Measurements from ENCODE around the gene FZR1. TPM values are rescaled to one million over a fixed set of nuclear protein-coding genes. Genes with fewer than 3 reads are reported as not detected.

The FZR1 gene
- total and polyA plus RNA-seq, 2 of the 13 experiments (the other 11 are each of a cell fraction or from before 2014, with no cell fraction given), result 29.0 to 30.8 TPM

- Histone ChIP-seq H3K4me3 (replicated peaks in 1 of 3; ENCODE audit: insufficient read depth in 1 of 3, low read depth in 2 of 3, low read length in 3 of 3) (no peak within 1 kb of the TSS), H3K9ac (ENCODE audit: insufficient read depth, low read depth, low read length) (no peak within 1 kb of the TSS), H3K27me3 (ENCODE audit: control insufficient read depth in 1 of 2, insufficient read depth in 2 of 2, low read length in 2 of 2) (no peaks in the 10 kb centered on the region), H2AFZ (ENCODE audit: low read length) (no peak within 1 kb of the TSS), H3K9me3 (ENCODE audit: low read length) (no peaks in the 10 kb centered on the region), H3K4me2 (ENCODE audit: low read depth, low read length) (no peak within 1 kb of the TSS), H3K79me2 (ENCODE audit: insufficient read depth, low read length) (no peaks in the 10 kb centered on the region), H4K20me1 (ENCODE audit: insufficient read depth, low read length) (no peaks in the 10 kb centered on the region), H3K27ac (ENCODE audit: extremely low read length, insufficient read depth, low read length) (no peak within 1 kb of the TSS), H3K4me1 (ENCODE audit: insufficient read depth, low read length) (peaks cover 20% of the 10 kb centered on the region), H3K36me3 (replicated peaks in 1 of 2; ENCODE audit: control insufficient read depth in 1 of 2, insufficient read depth in 2 of 2, low read length in 2 of 2) (no peaks in the 10 kb centered on the region)
- 75% methylated on average over 26 of the region's 33 CpGs for WGBS (ENCODE audit: low lambda C conversion rate)
- ChIA-PET POLR2A (no interaction called here), CTCF (ENCODE audit: low intra/inter-chr PET ratio, low total read pairs) (no interaction called here)
- in situ Hi-C loops (cut with HindIII; ENCODE audit: extremely low pct_ligation_motif_present, low pct_unique_long_range_greater_than_20kb) (no loop called here), intact Hi-C loops (cut with micrococcal nuclease; ENCODE audit: unreplicated experiment) (no loop called here)
- no TSS peak for BruUV-seq (replicated peaks)
- FAIRE-seq, result no peak
- no peak for TF ChIP-seq LCORL (IDR thresholded peaks at IDR 0.05)
- no peak for TF ChIP-seq LCORL (CRISPR knock-in tag; IDR thresholded peaks at IDR 0.05)
- TF ChIP-seq CSRNP1 (CRISPR knock-in tag; IDR thresholded peaks at IDR 0.05), result no peak
- no peak for TF ChIP-seq ZNF253 (CRISPR knock-in tag; IDR thresholded peaks at IDR 0.05; ENCODE audit: borderline replicate concordance)
- TF ChIP-seq TEAD2 (CRISPR knock-in tag; IDR thresholded peaks at IDR 0.05), result no peak
- no peak for TF ChIP-seq KDM4B (CRISPR knock-in tag; IDR thresholded peaks at IDR 0.05)
- no peak for TF ChIP-seq MAFF (IDR thresholded peaks at IDR 0.05; ENCODE audit: low read depth, low read length)
- TF ChIP-seq, protein P1, sequence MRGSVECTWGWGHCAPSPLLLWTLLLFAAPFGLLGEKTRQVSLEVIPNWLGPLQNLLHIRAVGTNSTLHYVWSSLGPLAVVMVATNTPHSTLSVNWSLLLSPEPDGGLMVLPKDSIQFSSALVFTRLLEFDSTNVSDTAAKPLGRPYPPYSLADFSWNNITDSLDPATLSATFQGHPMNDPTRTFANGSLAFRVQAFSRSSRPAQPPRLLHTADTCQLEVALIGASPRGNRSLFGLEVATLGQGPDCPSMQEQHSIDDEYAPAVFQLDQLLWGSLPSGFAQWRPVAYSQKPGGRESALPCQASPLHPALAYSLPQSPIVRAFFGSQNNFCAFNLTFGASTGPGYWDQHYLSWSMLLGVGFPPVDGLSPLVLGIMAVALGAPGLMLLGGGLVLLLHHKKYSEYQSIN (CRISPR knock-in tag; IDR thresholded peaks at IDR 0.05; ENCODE audit: borderline replicate concordance), result no peak
- TF ChIP-seq ZBTB42 (CRISPR knock-in tag; IDR thresholded peaks at IDR 0.05), result no peak
- no peak for TF ChIP-seq SMAD1 (CRISPR knock-in tag; IDR thresholded peaks at IDR 0.05; ENCODE audit: borderline replicate concordance, low read depth)
- TF ChIP-seq TBP (CRISPR knock-in tag; IDR thresholded peaks at IDR 0.05), result no peak
- no peak for TF ChIP-seq MTF1 (CRISPR knock-in tag; IDR thresholded peaks at IDR 0.05)
- DNase-seq (ENCODE audit: low spot score), result no peak
- ATAC-seq, result no peak
These were observed 22.9 kb upstream of the FZR1 start, which contains the start of gene SMIM44 for GRCh38 chr19:3483226-3483628. Gene SMIM44, minus strand, starts transcription at chr19:3483441. Its CDS starts 38 bp downstream, at chr19:3483403.

Measured in HepG2 (cell line).